ENCODE results near the gene TK2. TPM values are rescaled to one million over a fixed set of nuclear protein-coding genes. Genes with fewer than 3 reads are reported as not detected.
"Not testable (repeated sequence)": the region's sequence is repeated elsewhere in the genome, so short reads cannot be mapped to it uniquely, and the experiment has no call there.

Gene TK2
- polyA plus RNA-seq, 6 donors from 2014 or later: 1.8 to 5.9 (median 3.8) TPM

DNA sequence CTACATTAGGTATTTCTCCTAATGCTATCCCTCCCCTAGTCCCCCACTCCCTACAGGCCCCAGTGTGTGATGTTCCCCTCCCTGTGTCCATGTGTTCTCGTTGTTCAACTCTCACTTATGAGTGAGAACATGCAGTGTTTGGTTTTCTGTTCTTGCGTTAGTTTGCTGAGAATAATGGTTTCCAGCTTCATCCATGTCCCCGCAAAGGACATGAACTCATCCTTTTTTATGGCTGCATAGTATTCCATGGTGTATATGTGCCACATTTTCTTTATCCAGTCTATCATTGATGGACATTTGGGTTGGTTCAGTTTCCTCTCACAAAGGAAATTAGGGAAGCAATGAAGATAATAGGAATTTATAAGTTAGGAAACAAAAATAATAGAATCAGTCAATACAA, 17.3 kb upstream of the TK2 start:
- H3K27ac Mint-ChIP-seq; H3K9me3 Mint-ChIP-seq; H3K27me3 Mint-ChIP-seq; DNase-seq; H3K4me1 Mint-ChIP-seq; H3K4me3 Mint-ChIP-seq; ATAC-seq (ENCODE audit: low read depth in 2 of 2): not testable (repeated sequence)
- H3K36me3 Mint-ChIP-seq: peaks cover 0 to 11% of the 10 kb centered on the region in 2 donors

GRCh38 chr16:66566051-66566901, 16.4 kb upstream of the TK2 start, which contains the start of gene CMTM1:
TSS of gene CMTM1 (plus strand) at chr16:66566439. CDS start at chr16:66566514, 75 bp downstream.
- Mint-ChIP-seq H3K27ac (peak within 1 kb of the TSS in 1 of 6 donors; percentile 36), H3K4me3 (peak within 1 kb of the TSS in 2 of 8 donors; percentile 37 to 60), H3K9me3 (peaks cover 0 to 3% (median 0%) of the 10 kb centered on the region in 7 donors), H3K4me1 (peaks cover 5 to 12% (median 6%) of the 10 kb centered on the region in 3 donors), H3K36me3 (peaks cover 0 to 11% of the 10 kb centered on the region in 2 donors), H3K27me3 (no peaks in the 10 kb centered on the region)
- ATAC-seq (ENCODE audit: low read depth in 2 of 2) (no peak), DNase-seq (no peak)

- Mint-ChIP-seq H3K4me3 (no peak overlapping the region), H3K4me1 (peaks cover 21 to 22% (median 22%) of the 10 kb centered on the region in 3 donors), H3K27ac (no peak overlapping the region), H3K27me3 (no peaks in the 10 kb centered on the region), H3K9me3 (peaks cover 0 to 3% (median 0%) of the 10 kb centered on the region in 7 donors), H3K36me3 (peaks cover 10 to 11% of the 10 kb centered on the region in 2 donors)
- DNase-seq (no peak), ATAC-seq (ENCODE audit: low read depth in 2 of 2) (no peak)
Observed at GRCh38 chr16:66563574-66564334, 13.8 kb upstream of the TK2 start.

GRCh38 chr16:66562986-66563385, 13.1 kb upstream of the TK2 start:
- Mint-ChIP-seq H3K4me1 (peaks cover 21 to 22% (median 22%) of the 10 kb centered on the region in 3 donors), H3K9me3 (peaks cover 0 to 3% (median 0%) of the 10 kb centered on the region in 7 donors), H3K36me3 (peaks cover 10 to 16% of the 10 kb centered on the region in 2 donors), H3K4me3 (no peak overlapping the region), H3K27ac (peak overlapping the region in 1 of 6 donors; percentile 66), H3K27me3 (no peaks in the 10 kb centered on the region)
- no peak for ATAC-seq (ENCODE audit: low read depth in 2 of 2)
- no peak for DNase-seq

GRCh38 chr16:66562409-66562808, 12.5 kb upstream of the TK2 start:
- DNase-seq: no peak
- Mint-ChIP-seq H3K4me1 (peaks cover 24 to 25% (median 24%) of the 10 kb centered on the region in 3 donors), H3K27ac (no peak overlapping the region), H3K36me3 (peaks cover 14 to 15% of the 10 kb centered on the region in 2 donors), H3K4me3 (no peak overlapping the region), H3K27me3 (no peaks in the 10 kb centered on the region), H3K9me3 (peaks cover 0 to 3% (median 0%) of the 10 kb centered on the region in 7 donors)
- no peak for ATAC-seq (ENCODE audit: low read depth in 2 of 2)

- H3K9me3 Mint-ChIP-seq: no peaks in the 10 kb centered on the region
- peak overlapping the region in 1 of 6 donors; percentile 0 for H3K27ac Mint-ChIP-seq
- H3K36me3 Mint-ChIP-seq: peaks cover 13 to 18% of the 10 kb centered on the region in 2 donors
- no peak for DNase-seq
- H3K4me1 Mint-ChIP-seq: peaks cover 26% of the 10 kb centered on the region in 3 donors
- H3K4me3 Mint-ChIP-seq: no peak overlapping the region
- H3K27me3 Mint-ChIP-seq: no peaks in the 10 kb centered on the region
- no peak for ATAC-seq (ENCODE audit: low read depth in 2 of 2)
Observed at GRCh38 chr16:66561381-66562080, 11.6 kb upstream of the TK2 start.

- no peak overlapping the region for H3K4me3 Mint-ChIP-seq
- no peaks in the 10 kb centered on the region for H3K9me3 Mint-ChIP-seq
- ATAC-seq (ENCODE audit: low read depth in 2 of 2) (no peak), DNase-seq (no peak)
- peak overlapping the region in 3 of 6 donors; percentile 1 to 82 (median 21) for H3K27ac Mint-ChIP-seq
- no peaks in the 10 kb centered on the region for H3K27me3 Mint-ChIP-seq
- H3K4me1 Mint-ChIP-seq: peaks cover 37 to 39% (median 39%) of the 10 kb centered on the region in 3 donors
- peaks cover 13 to 26% of the 10 kb centered on the region in 2 donors for H3K36me3 Mint-ChIP-seq
Observed at GRCh38 chr16:66560107-66560506, 10.2 kb upstream of the TK2 start.

DNA sequence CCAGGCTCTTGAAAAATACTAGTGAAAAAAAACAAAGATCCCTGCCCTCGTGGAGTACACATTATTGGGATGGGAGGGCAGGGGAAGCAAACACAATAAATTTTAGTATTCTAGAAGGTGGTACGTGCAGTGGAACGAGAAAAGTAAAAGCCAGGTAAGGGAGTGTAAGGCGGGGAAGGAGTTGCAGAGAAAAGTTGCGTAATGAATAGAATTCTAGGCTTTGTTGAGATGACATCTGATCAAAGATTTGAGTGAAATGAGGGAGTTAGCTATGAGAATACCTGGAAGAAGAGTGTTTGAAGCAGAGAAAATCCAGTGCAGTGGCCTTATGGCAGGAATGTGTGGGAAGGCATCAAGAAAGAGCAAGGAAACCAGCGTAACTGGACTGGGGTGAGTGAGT, 4.6 kb upstream of the TK2 start:
- Mint-ChIP-seq H3K4me3 (peak overlapping the region in 3 of 8 donors; percentile 22 to 97 (median 29)), H3K27ac (peak overlapping the region in 1 of 6 donors; percentile 75), H3K9me3 (no peaks in the 10 kb centered on the region), H3K4me1 (peaks cover 57 to 68% (median 59%) of the 10 kb centered on the region in 3 donors), H3K36me3 (peaks cover 9 to 20% of the 10 kb centered on the region in 2 donors), H3K27me3 (no peaks in the 10 kb centered on the region)
- no peak for DNase-seq
- ATAC-seq (ENCODE audit: low read depth in 2 of 2): no peak

- H3K27ac Mint-ChIP-seq: peak overlapping the region in 3 of 6 donors; percentile 31 to 95 (median 75)
- H3K36me3 Mint-ChIP-seq: peaks cover 9 to 20% of the 10 kb centered on the region in 2 donors
- no peak for ATAC-seq (ENCODE audit: low read depth in 2 of 2)
- DNase-seq: no peak
- H3K4me3 Mint-ChIP-seq: peak overlapping the region in 7 of 8 donors; percentile 6 to 99 (median 92)
- H3K27me3 Mint-ChIP-seq: no peaks in the 10 kb centered on the region
- no peaks in the 10 kb centered on the region for H3K9me3 Mint-ChIP-seq
- peaks cover 61 to 72% (median 61%) of the 10 kb centered on the region in 3 donors for H3K4me1 Mint-ChIP-seq
Observed at GRCh38 chr16:66554021-66554420, 4.1 kb upstream of the TK2 start.

DNA sequence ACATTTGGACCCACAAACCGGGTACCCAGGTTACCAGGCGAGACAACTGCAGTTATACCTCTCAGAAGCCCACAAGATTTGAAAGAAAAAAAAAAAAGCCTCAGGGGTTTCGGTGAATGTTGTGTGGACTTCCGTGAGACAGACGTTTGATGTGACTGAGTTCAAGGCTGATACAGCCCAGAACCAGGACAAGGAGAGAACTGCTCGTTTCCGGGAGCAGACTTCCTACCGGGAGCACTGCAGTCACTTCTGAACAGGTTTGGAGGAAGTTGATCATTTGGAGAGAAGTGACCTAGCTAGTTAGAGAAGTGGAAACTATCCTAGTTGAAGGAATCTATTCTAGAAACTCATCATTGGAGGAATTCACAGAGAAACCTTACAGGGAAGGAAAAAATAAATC, 3.3 kb upstream of the TK2 start:
- Mint-ChIP-seq H3K27ac (peak overlapping the region in 5 of 6 donors; percentile 2 to 95 (median 67)), H3K9me3 (no peaks in the 10 kb centered on the region), H3K4me1 (peaks cover 67 to 80% (median 69%) of the 10 kb centered on the region in 3 donors), H3K4me3 (peak overlapping the region; percentile 92 to 99 (median 97)), H3K36me3 (peaks cover 5 to 20% of the 10 kb centered on the region in 2 donors), H3K27me3 (no peaks in the 10 kb centered on the region)
- no peak for DNase-seq
- no peak for ATAC-seq (ENCODE audit: low read depth in 2 of 2)

- H3K27me3 Mint-ChIP-seq: no peaks in the 10 kb centered on the region
- peaks cover 72 to 86% (median 74%) of the 10 kb centered on the region in 3 donors for H3K4me1 Mint-ChIP-seq
- DNase-seq (peak; percentile 93), ATAC-seq (ENCODE audit: low read depth in 2 of 2) (peak; percentile 68 to 70)
- no peaks in the 10 kb centered on the region for H3K9me3 Mint-ChIP-seq
- H3K36me3 Mint-ChIP-seq: peaks cover 3 to 17% of the 10 kb centered on the region in 2 donors
- H3K4me3 Mint-ChIP-seq: peak within 1 kb of the TSS; percentile 92 to 99 (median 97)
- H3K27ac Mint-ChIP-seq: peak within 1 kb of the TSS; percentile 90 to 99 (median 94)
Observed at GRCh38 chr16:66552286-66553177, 2.6 kb upstream of the TK2 start, which contains the start of gene CKLF. TSS of gene CKLF (plus strand) at chr16:66552576. CDS start at chr16:66552716, 140 bp downstream.

- ATAC-seq (ENCODE audit: low read depth in 2 of 2): no peak
- Mint-ChIP-seq H3K4me3 (peak overlapping the region; percentile 92 to 99 (median 97)), H3K27me3 (no peaks in the 10 kb centered on the region), H3K9me3 (no peaks in the 10 kb centered on the region), H3K4me1 (peaks cover 76 to 90% (median 78%) of the 10 kb centered on the region in 3 donors), H3K36me3 (peaks cover 0 to 13% of the 10 kb centered on the region in 2 donors), H3K27ac (peak overlapping the region; percentile 90 to 99 (median 94))
- no peak for DNase-seq
Observed at GRCh38 chr16:66551788-66552285, 1.9 kb upstream of the TK2 start.
